Endothelial cell of umbilical vein (primary cell): ENCODE results near the gene OGFRL1.

Experiments used
- EZH2 ChIP-seq: IDR thresholded peaks from 2 replicates; pipeline ENCODE4 v1.6.1; 2012; ENCODE audit warnings: borderline replicate concordance, low read depth, mild to moderate bottlenecking, moderate library complexity, low read length, inconsistent platforms; ENCODE audit not compliant: severe bottlenecking
- JUN ChIP-seq: IDR thresholded peaks from 2 replicates; pipeline ENCODE4 v1.6.1; 2011; ENCODE audit warnings: borderline replicate concordance, low read depth; ENCODE audit not compliant: insufficient read length, insufficient read depth
- POLR2A ChIP-seq: IDR thresholded peaks from 2 replicates; pipeline ENCODE4 v1.6.1; 2012; ENCODE audit warnings: low read depth, mild to moderate bottlenecking, control low read depth, low read length
- TF ChIP-seq, protein P1 (sequence below), 2 donors: IDR thresholded peaks; 1 replicate in 1 of 2; 2 replicates in 1 of 2; pipeline ENCODE4 v1.5.1; 2011; ENCODE audit warnings: low read length in 2 of 2, mild to moderate bottlenecking in 2 of 2, moderate library complexity in 2 of 2, control low read depth in 1 of 2, inconsistent platforms in 1 of 2, low read depth in 1 of 2; ENCODE audit not compliant: insufficient read depth in 1 of 2; ENCODE audit errors: extremely low read depth in 1 of 2

DNA sequence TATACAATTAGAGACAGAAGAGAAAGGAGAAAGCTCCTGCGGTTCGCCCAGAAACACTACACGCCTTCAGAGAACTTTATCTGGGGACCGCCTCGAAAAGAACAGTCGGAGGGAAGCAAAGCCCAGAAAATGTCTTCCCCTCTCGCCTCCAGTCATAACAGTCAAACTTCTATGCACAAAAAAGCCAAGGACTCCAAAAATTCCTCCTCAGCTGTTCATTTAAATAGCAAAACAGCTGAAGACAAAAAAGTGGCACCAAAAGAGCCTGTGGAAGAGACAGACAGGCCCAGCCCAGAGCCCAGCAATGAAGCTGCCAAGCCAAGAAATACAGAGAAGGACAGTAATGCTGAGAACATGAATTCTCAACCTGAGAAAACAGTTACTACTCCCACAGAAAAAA, 12.9 kb downstream of the OGFRL1 start:
- TF ChIP-seq, protein P1, sequence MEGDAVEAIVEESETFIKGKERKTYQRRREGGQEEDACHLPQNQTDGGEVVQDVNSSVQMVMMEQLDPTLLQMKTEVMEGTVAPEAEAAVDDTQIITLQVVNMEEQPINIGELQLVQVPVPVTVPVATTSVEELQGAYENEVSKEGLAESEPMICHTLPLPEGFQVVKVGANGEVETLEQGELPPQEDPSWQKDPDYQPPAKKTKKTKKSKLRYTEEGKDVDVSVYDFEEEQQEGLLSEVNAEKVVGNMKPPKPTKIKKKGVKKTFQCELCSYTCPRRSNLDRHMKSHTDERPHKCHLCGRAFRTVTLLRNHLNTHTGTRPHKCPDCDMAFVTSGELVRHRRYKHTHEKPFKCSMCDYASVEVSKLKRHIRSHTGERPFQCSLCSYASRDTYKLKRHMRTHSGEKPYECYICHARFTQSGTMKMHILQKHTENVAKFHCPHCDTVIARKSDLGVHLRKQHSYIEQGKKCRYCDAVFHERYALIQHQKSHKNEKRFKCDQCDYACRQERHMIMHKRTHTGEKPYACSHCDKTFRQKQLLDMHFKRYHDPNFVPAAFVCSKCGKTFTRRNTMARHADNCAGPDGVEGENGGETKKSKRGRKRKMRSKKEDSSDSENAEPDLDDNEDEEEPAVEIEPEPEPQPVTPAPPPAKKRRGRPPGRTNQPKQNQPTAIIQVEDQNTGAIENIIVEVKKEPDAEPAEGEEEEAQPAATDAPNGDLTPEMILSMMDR (IDR thresholded peaks at IDR 0.05; ENCODE audit: extremely low read depth in 1 of 2, insufficient read depth in 1 of 2, low read depth in 1 of 2, low read length in 2 of 2): no peak
- TF ChIP-seq EZH2: no peak
- no peak for TF ChIP-seq JUN
- TF ChIP-seq POLR2A: no peak
